ENCODE results near the gene ST7.

ST7 gene

GRCh38 chr7:117227091-117227490 is 273.8 kb downstream of the ST7 start:
- no peak overlapping the region for H3K4me3 ChIP-seq (ENCODE audit: low read depth, low read length)
- no peak for TF ChIP-seq CTCF (IDR thresholded peaks at IDR 0.05; ENCODE audit: borderline replicate concordance, insufficient read depth, low read depth, low read length)

- TF ChIP-seq CTCF (IDR thresholded peaks at IDR 0.05; ENCODE audit: borderline replicate concordance, insufficient read depth, low read depth, low read length): no peak
- no peak overlapping the region for H3K4me3 ChIP-seq (ENCODE audit: low read depth, low read length)
Measured at GRCh38 chr7:117229350-117229749, 276.0 kb downstream of the ST7 start.

- no peak overlapping the region for H3K4me3 ChIP-seq (ENCODE audit: low read depth, low read length)
- no peak for TF ChIP-seq CTCF (IDR thresholded peaks at IDR 0.05; ENCODE audit: borderline replicate concordance, insufficient read depth, low read depth, low read length)
Measured at GRCh38 chr7:117230276-117231046, 277.2 kb downstream of the ST7 start.

- no peak for TF ChIP-seq CTCF (IDR thresholded peaks at IDR 0.05; ENCODE audit: borderline replicate concordance, insufficient read depth, low read depth, low read length)
- no peak overlapping the region for H3K4me3 ChIP-seq (ENCODE audit: low read depth, low read length)
Measured at GRCh38 chr7:117231047-117231359, 277.7 kb downstream of the ST7 start.

GRCh38 chr7:117237646-117238045 is 284.3 kb downstream of the ST7 start:
- no peak for TF ChIP-seq CTCF (IDR thresholded peaks at IDR 0.05; ENCODE audit: borderline replicate concordance, insufficient read depth, low read depth, low read length)
- no peak overlapping the region for H3K4me3 ChIP-seq (ENCODE audit: low read depth, low read length)

GRCh38 chr7:117238472-117238871 is 285.2 kb downstream of the ST7 start:
- no peak for TF ChIP-seq CTCF (IDR thresholded peaks at IDR 0.05; ENCODE audit: borderline replicate concordance, insufficient read depth, low read depth, low read length)
- H3K4me3 ChIP-seq (ENCODE audit: low read depth, low read length): no peak overlapping the region

- H3K4me3 ChIP-seq (ENCODE audit: low read depth, low read length): no peak overlapping the region
- TF ChIP-seq CTCF (IDR thresholded peaks at IDR 0.05; ENCODE audit: borderline replicate concordance, insufficient read depth, low read depth, low read length): no peak
Measured at GRCh38 chr7:117238937-117239336, 285.6 kb downstream of the ST7 start.
